Smooth muscle cell (in vitro differentiated cells): ENCODE data around the gene COL13A1. TPM values are rescaled to one million over a fixed set of nuclear protein-coding genes. Genes with fewer than 3 reads are reported as not detected.

Source experiments
- DNase-seq: peaks from one replicate; lab custom pipeline; 2025; ENCODE audit not compliant: unreplicated experiment; lab: John Stamatoyannopoulos, UW
- H2AFZ ChIP-seq: fragments of 200-600 bp; sonication (generic); 2 replicates; pipeline ENCODE4 v1.6.0; 2016; ENCODE audit warnings: antibody characterized with exemption, low read depth, mild to moderate bottlenecking
- H3F3A ChIP-seq: fragments of 200-600 bp; sonication (generic); 2 replicates; pipeline ENCODE4 v1.6.0; 2017; ENCODE audit warnings: antibody characterized with exemption, low read depth
- H3K27ac ChIP-seq: fragments of 200-600 bp; sonication (generic); 2 replicates; pipeline ENCODE4 v1.5.1; 2016; ENCODE audit warnings: low read depth, mild to moderate bottlenecking
- H3K27me3 ChIP-seq: fragments of 200-600 bp; sonication (generic); 2 replicates; pipeline ENCODE4 v1.6.1; 2016; ENCODE audit warnings: low read depth, mild to moderate bottlenecking
- H3K36me3 ChIP-seq: fragments of 200-600 bp; sonication (generic); 2 replicates; pipeline ENCODE4 v1.5.1; 2016; ENCODE audit warnings: low read depth
- H3K4me1 ChIP-seq: fragments of 200-600 bp; sonication (generic); 2 replicates; pipeline ENCODE4 v1.5.1; 2016; ENCODE audit warnings: low read depth
- H3K4me2 ChIP-seq: fragments of 200-600 bp; sonication (generic); 2 replicates; pipeline ENCODE4 v1.6.0; 2016; ENCODE audit warnings: mild to moderate bottlenecking
- H3K4me3 ChIP-seq: fragments of 200-600 bp; sonication (generic); 2 replicates; pipeline ENCODE4 v1.5.1; 2016; ENCODE audit warnings: mild to moderate bottlenecking
- H3K79me2 ChIP-seq: fragments of 200-600 bp; sonication (generic); 2 replicates; pipeline ENCODE4 v1.6.0; 2016; ENCODE audit warnings: low read depth, mild to moderate bottlenecking
- H3K9ac ChIP-seq: fragments of 200-600 bp; sonication (generic); 2 replicates; pipeline ENCODE4 v1.6.0; 2016; ENCODE audit warnings: low read depth
- H3K9me3 ChIP-seq: fragments of 200-600 bp; sonication (generic); replicated peaks from 2 replicates; pipeline ENCODE4 v1.5.1; 2016; ENCODE audit warnings: low read depth
- H4K20me1 ChIP-seq: fragments of 200-600 bp; sonication (generic); 2 replicates; pipeline ENCODE4 v1.6.0; 2016; ENCODE audit warnings: low read depth
- CTCF ChIP-seq: fragments of 200-600 bp; sonication (generic); IDR thresholded peaks from 2 replicates; pipeline ENCODE4 v1.5.1; 2017; ENCODE audit warnings: borderline replicate concordance, mild to moderate bottlenecking, antibody characterized with exemption; ENCODE audit not compliant: insufficient read depth, poor library complexity, severe bottlenecking
- WGBS: methylation state at CpG from one replicate; pipeline ENCODE4 v1.1.7; 2016; ENCODE audit warnings: low lambda C conversion rate; 5-methylcytosine and 5-hydroxymethylcytosine counted together
- polyA plus RNA-seq: library from polyadenylated mRNA; unstranded; fragments of >200 nt; fragmentation: Nextera tagmentation; extraction: Ambion mirVana; gene quantifications from 2 replicates; pipeline ENCODE4 v1.2.1, GENCODE V29; 2016
- total RNA-seq: library from RNA; depleted of rRNA; stranded (reverse); fragments of >200 nt; gene quantifications from 2 replicates; pipeline ENCODE4 v1.2.3, GENCODE V29; 2014

COL13A1 gene
- total and polyA plus RNA-seq, 2 experiments from 2014 or later, result 6.1 to 15.0 TPM

GRCh38 chr10:69826789-69827554, 25.3 kb downstream of the COL13A1 start:
- Histone ChIP-seq H3K79me2 (no peaks in the 10 kb centered on the region), H3K4me3 (no peak overlapping the region), H4K20me1 (no peaks in the 10 kb centered on the region), H3K4me2 (no peak overlapping the region), H3F3A (no peaks in the 10 kb centered on the region), H3K27me3 (no peaks in the 10 kb centered on the region), H3K9me3 (no peaks in the 10 kb centered on the region), H3K4me1 (no peaks in the 10 kb centered on the region), H2AFZ (no peak overlapping the region), H3K27ac (no peak overlapping the region), H3K36me3 (no peaks in the 10 kb centered on the region), H3K9ac (no peak overlapping the region)
- WGBS, result 90% methylated on average over 7 of the region's 7 CpGs
- TF ChIP-seq CTCF, result no peak
- DNase-seq, result no peak

- H3K4me1 ChIP-seq, result no peaks in the 10 kb centered on the region
- WGBS, result 93% methylated on average over 9 of the region's 9 CpGs
- H2AFZ ChIP-seq, result no peak overlapping the region
- no peak overlapping the region for H3K4me2 ChIP-seq
- DNase-seq, result no peak
- no peaks in the 10 kb centered on the region for H3K9me3 ChIP-seq
- no peak overlapping the region for H3K4me3 ChIP-seq
- H3K79me2 ChIP-seq, result no peaks in the 10 kb centered on the region
- no peaks in the 10 kb centered on the region for H3K27me3 ChIP-seq
- no peak overlapping the region for H3K9ac ChIP-seq
- H3F3A ChIP-seq, result no peaks in the 10 kb centered on the region
- no peak for TF ChIP-seq CTCF
- no peaks in the 10 kb centered on the region for H3K36me3 ChIP-seq
- no peak overlapping the region for H3K27ac ChIP-seq
- H4K20me1 ChIP-seq, result no peaks in the 10 kb centered on the region
Measured at GRCh38 chr10:69828144-69828870, 26.6 kb downstream of the COL13A1 start.

GRCh38 chr10:69829775-69830174, 28.1 kb downstream of the COL13A1 start:
- TF ChIP-seq CTCF, result no peak
- 73% methylated on average over 8 of the region's 8 CpGs for WGBS

More at GRCh38 chr10:69829775-69830174, 28.1 kb downstream of the COL13A1 start:
- no peaks in the 10 kb centered on the region for H4K20me1 ChIP-seq
- H3K27ac ChIP-seq, result no peak overlapping the region
- H3K36me3 ChIP-seq, result no peaks in the 10 kb centered on the region
- no peak overlapping the region for H3K4me3 ChIP-seq
- H3K4me1 ChIP-seq, result no peaks in the 10 kb centered on the region
- H2AFZ ChIP-seq, result no peak overlapping the region
- H3K27me3 ChIP-seq, result no peaks in the 10 kb centered on the region
- no peak for DNase-seq
- no peaks in the 10 kb centered on the region for H3K9me3 ChIP-seq
- no peak overlapping the region for H3K4me2 ChIP-seq
- H3K9ac ChIP-seq, result no peak overlapping the region
- H3K79me2 ChIP-seq, result no peaks in the 10 kb centered on the region
- H3F3A ChIP-seq, result no peaks in the 10 kb centered on the region
